RCC 7860 (cell line): Measurements from ENCODE around the gene NEAT1.

Experiments used
- DNase-seq: peaks from one replicate; pipeline ENCODE4 v3.0.0-alpha.2; 2015; ENCODE audit warnings: low spot score
- FAIRE-seq: peaks from 2 replicates; lab custom pipeline; 2012; peaks lifted over from hg19 to GRCh38; lab: Jason Lieb, UNC

Gene NEAT1

DNA sequence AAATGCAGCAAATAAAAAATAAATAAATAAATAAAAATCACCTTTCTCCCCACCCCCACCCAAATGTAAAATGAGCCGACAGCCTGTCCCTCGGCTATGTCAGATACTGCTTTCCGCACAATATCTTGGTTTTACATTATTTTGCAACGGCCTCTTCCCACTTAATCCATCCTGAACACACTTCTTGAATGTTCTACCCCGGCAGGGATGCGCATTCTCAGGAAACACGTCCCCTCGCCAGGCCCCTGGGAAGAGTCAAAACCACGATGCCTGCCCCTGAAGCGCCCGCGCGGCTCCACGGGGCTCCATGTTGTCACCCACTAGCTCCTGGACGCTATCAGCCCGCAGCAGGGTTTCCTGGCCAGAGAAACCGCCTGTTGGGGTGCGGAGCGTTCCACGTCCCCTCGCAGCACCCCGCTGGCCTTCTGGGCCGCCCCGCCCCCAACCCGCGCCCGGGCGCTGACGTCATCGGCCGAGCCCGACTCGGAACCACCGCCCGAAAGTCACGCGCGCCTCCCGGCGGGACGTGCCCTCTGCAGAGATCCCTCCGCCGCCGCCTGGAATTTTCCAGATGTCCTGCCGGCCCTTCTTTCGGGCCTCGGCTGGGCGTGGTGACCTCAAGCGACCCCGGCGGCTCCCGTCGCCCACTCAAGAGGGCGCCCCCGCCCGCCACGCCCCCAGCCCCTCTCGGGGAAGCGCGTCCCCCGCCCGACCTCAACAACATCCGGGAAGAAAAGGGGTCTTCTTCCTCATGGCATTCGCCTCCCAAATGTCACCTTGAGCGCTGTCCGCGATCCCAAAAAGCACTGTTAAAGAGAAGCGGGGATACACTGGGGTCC is 585 bp upstream of the NEAT1 start:
- FAIRE-seq (no peak), DNase-seq (peak; percentile 83)

DNA sequence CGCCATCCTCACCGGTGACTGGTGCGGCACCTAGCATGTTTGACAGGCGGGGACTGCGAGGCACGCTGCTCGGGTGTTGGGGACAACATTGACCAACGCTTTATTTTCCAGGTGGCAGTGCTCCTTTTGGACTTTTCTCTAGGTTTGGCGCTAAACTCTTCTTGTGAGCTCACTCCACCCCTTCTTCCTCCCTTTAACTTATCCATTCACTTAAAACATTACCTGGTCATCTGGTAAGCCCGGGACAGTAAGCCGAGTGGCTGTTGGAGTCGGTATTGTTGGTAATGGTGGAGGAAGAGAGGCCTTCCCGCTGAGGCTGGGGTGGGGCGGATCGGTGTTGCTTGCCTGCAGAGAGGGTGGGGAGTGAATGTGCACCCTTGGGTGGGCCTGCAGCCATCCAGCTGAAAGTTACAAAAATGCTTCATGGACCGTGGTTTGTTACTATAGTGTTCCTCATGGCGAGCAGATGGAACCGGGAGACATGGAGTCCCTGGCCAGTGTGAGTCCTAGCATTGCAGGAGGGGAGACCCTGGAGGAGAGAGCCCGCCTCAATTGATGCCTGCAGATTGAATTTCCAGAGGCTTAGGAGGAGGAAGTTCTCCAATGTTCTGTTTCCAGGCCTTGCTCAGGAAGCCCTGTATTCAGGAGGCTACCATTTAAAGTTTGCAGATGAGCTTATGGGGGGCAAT is 1.1 kb downstream of the NEAT1 start:
- peak; percentile 21 for DNase-seq
- FAIRE-seq: no peak

DNA sequence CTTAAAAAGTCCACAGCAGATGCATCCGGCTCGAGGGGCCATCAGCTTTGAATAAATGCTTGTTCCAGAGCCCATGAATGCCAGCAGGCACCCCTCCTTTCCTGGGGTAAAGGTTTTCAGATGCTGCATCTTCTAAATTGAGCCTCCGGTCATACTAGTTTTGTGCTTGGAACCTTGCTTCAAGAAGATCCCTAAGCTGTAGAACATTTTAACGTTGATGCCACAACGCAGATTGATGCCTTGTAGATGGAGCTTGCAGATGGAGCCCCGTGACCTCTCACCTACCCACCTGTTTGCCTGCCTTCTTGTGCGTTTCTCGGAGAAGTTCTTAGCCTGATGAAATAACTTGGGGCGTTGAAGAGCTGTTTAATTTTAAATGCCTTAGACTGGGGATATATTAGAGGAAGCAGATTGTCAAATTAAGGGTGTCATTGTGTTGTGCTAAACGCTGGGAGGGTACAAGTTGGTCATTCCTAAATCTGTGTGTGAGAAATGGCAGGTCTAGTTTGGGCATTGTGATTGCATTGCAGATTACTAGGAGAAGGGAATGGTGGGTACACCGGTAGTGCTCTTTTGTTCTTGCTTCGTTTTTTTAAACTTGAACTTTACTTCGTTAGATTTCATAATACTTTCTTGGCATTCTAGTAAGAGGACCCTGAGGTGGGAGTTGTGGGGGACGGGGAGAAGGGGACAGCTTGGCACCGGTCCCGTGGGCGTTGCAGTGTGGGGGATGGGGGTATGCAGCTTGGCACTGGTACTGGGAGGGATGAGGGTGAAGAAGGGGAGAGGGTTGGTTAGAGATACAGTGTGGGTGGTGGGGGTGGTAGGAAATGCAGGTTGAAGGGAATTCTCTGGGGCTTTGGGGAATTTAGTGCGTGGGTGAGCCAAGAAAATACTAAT is 1.9 kb downstream of the NEAT1 start:
- no peak for FAIRE-seq
- DNase-seq: peak; percentile 19

DNA sequence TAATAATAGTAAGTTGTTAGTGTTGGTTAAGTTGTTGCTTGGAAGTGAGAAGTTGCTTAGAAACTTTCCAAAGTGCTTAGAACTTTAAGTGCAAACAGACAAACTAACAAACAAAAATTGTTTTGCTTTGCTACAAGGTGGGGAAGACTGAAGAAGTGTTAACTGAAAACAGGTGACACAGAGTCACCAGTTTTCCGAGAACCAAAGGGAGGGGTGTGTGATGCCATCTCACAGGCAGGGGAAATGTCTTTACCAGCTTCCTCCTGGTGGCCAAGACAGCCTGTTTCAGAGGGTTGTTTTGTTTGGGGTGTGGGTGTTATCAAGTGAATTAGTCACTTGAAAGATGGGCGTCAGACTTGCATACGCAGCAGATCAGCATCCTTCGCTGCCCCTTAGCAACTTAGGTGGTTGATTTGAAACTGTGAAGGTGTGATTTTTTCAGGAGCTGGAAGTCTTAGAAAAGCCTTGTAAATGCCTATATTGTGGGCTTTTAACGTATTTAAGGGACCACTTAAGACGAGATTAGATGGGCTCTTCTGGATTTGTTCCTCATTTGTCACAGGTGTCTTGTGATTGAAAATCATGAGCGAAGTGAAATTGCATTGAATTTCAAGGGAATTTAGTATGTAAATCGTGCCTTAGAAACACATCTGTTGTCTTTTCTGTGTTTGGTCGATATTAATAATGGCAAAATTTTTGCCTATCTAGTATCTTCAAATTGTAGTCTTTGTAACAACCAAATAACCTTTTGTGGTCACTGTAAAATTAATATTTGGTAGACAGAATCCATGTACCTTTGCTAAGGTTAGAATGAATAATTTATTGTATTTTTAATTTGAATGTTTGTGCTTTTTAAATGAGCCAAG is 2.7 kb downstream of the NEAT1 start:
- FAIRE-seq: no peak
- DNase-seq: peak; percentile 64

DNA sequence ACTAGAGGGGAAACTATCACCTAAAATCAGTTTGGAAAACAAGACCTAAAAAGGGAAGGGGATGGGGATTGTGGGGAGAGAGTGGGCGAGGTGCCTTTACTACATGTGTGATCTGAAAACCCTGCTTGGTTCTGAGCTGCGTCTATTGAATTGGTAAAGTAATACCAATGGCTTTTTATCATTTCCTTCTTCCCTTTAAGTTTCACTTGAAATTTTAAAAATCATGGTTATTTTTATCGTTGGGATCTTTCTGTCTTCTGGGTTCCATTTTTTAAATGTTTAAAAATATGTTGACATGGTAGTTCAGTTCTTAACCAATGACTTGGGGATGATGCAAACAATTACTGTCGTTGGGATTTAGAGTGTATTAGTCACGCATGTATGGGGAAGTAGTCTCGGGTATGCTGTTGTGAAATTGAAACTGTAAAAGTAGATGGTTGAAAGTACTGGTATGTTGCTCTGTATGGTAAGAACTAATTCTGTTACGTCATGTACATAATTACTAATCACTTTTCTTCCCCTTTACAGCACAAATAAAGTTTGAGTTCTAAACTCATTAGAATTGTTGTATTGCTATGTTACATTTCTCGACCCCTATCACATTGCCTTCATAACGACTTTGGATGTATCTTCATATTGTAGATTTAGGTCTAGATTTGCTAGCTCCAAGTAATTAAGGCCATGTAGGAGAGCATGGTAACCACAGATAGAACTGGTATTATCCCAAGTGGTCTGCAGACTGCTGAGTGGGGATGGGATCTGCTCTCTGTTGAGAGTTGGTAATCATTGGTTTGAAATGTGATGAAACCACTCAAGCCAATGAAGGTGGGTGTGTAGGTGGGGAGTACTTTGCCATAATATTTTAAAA is 3.6 kb downstream of the NEAT1 start:
- DNase-seq: peak; percentile 79
- FAIRE-seq: no peak

DNA sequence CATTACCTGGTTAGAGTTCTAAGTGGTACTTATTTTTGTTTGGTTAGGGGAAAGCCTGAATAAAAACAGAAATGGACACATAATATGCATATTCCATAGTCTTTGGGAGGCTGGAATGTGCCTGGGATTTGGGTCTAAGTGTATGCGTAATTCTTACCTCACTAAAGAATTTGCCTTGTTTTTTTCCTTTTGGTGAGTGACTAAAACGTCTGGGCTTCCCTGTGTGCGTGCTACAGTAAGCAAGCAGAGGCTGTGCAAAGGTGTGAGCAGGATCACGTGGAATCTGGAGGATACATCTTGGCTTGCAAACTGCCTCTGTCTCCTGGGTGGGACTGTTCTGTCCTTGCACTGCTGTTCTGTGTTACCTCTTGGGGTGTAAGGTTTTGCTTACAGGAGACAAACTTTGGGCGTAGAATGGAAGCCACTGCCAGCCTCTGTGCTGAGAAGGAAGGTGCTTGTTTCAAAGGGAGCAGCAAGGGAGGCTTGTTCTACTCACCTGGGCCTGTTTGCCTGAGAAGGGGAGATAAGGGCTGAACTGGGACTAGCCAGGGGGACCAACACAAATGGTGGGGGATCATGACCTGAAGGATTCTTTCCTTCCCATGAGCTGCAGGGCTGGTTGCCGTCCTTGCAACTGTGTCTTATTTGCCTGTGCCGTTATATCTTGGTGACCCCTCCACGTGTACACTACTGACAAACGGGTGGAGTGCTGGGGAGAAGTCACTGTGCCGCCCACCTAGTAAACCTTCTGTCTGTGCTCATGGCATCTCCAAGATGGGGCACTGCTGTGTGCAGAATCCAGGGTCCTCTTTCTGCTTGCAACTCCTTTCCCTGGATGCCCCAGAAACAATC is 4.5 kb downstream of the NEAT1 start:
- FAIRE-seq (no peak), DNase-seq (peak; percentile 42)

DNA sequence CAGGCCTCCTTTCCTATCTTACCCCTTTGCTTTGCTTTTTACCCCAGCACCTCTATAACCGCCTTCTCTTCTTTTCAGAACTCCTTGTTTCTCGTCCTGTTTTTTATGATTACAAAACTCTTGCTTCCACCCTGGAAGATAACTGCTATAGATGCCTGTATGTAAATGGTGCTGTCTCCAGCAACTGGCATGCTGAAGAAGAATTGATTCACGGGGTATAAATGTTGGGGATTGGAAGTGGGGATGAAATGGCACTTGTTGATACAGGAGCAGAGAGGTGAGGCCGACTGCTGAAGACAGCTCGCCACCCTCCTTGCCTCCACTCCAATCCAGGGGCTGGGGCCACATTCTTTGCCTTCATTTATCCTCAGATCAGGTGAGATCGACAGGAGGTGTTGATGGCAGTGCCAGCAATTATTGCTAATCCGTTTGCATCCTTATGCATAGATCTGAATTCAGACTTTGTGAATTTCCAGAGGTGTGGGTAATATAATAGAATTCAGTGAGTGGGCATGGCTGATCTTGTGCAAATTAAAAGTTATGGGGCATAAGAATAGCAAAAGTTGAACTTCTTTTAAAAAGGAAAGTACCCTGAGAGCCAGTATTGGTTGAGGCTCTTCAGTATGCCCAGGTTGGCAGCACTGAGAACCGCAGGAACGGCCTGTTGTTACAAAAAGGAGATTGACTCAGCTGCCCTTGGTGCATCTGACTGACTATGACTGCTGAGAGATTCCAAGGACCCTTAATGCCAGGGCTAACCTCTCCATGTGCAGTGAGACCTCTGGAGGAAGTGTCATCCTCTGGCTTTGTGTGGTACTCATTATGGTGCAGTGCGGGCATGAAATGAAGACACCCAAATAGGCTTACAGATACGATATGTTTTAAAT is 5.3 kb downstream of the NEAT1 start:
- FAIRE-seq (no peak), DNase-seq (peak; percentile 76)

DNA sequence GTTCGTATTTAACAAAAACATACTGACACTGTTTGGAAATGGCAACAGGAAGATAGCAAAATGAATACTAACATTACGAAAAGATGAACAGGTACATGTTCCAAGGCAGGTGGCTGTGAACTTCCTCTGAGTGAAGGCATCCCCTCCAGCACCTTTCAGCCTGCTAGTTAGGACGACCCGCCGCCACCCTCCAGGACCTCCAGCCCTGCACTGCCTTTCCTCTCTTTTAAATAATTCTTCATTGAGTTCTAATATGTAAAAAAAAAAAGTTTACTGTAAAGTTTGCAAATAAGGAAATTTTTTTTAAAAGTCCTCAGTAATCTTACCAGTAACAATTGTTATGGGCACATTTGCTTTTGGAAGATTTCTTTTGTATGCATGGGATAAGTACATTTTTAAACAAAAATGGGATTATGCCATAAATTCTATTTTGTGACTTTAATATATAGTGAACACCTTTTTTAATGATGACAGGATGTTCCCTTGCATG is 6.0 kb downstream of the NEAT1 start:
- FAIRE-seq (no peak), DNase-seq (no peak)

DNA sequence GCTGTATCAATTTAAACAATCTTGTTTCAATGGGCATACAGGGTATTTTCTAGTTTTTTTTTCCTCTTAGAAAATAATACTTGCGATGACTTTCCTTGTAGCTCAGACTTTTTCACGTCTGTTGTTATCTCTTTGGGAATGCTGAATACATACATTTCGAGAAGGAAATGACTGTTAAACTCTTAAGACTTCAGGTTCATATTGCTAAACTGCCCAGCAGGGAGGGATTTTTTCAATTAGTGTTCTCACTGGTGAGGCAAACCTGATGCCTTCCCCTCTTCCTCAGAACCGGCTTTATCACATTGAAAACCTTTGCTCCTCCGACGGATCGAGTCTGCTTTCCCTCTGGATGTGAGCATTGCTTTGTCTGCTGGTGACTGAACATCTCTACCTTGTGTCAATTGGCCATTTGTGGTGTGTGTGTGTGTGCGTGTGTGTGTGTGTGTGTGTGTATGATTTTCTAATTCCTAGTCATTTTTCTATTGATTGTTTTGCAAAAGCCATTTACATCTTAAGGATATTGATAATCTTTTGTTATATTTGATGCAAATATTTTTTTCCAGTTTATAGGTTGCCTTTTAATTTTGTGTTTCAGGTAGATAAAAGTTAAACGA is 6.6 kb downstream of the NEAT1 start:
- DNase-seq (peak; percentile 54), FAIRE-seq (no peak)

DNA sequence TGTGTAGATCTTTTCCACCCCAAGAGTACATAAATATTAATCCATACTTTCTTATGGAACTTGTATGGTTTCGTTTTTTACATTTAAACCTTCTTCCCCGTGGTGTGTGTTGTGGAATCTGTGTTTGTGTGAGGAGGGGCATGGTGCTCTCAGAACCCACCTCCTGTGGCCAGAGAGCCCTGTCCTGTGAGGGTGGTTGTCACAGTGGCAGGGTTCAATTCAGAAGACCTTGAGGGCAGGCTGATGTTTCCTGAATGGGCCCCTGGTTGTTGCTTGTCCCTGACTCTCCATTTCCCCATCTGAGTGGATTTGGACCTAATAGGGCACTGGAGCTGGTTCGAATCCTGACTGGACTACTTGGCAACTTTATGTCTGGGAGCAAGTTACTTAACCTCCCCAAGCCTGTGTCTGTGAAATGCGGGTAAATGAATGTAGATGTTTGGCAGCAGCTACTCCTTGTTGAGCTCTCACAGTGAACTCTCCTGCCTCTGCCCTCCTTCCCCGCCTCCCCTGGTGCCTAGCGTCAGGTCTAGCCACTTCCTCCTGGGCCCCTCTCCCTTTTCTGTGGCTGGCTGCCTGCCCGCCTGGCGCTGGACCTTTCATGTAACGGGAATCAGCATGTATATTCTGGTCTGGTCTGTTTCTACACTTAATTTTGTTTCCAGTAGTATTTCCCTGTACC is 7.3 kb downstream of the NEAT1 start:
- no peak for FAIRE-seq

DNA sequence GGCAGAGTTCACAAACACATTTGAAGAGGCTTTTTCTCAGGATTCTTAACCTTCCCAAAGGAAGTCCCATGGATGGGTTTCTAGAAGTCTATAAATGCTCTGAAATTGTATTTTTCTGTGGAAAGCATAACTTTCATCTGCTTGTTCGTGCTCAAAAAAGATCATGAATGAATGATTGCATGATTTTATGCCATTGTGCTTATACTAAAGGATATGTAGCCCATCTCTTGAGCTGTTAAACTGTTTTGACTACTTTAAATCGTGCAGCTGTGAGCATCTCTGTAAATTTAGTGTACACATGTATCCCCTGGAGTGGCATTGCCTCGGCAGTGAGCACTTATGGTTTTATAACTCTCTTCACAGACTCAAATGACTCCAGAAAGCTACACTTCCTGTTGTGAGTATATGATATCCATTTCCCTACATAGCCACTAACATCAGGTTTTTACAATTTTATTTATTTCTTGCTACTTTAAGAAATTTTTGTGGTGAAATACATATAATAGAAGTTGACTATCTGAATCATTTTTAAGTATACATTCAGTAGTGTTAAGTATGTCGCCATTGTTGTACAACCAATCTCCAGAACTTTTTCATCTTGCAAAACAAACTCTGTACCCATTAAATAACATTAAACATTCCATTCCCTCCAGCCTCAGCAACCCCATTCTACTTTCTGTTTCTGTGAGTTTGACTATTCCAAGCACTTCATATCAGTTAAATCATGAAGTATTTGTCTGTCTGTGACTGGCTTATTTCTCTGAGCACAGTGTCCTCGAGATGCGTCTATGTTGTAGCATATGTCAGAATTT is 8.0 kb downstream of the NEAT1 start:
- FAIRE-seq: no peak

More for the DNA sequence above, 7.3 kb downstream of the NEAT1 start:
- DNase-seq: peak; percentile 69

DNA sequence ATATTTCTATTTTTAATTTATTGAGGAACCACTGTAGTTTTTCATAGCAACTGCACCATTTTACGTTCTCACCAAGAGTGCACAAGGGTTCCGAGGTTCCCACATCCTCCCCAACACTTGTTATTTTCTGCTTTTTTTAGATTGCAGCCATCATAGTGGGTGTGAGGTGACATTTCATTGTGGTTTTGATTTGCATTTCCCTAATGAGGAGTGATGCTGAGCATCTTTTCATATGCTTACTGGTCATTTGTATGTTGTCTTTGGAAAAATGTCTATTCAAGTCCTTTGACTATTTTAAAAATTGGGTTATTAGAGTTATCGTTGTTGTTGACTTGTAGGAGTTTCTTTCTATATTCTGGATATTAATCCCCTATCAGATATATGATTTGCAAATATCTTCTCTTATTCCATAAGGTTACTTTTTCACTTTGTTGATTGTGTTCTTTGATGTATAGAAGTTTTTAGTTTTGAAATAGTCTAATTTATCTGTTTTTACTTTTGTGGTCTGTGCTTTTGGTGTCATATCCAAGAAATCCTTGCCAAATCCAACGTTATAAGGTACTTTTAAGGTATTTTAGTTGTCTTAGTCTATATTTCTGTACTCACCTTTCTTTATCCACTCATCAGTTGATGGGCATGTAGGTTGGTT is 9.0 kb downstream of the NEAT1 start:
- FAIRE-seq (no peak), DNase-seq (peak; percentile 3)

More for the DNA sequence above, 8.0 kb downstream of the NEAT1 start:
- peak; percentile 17 for DNase-seq

DNA sequence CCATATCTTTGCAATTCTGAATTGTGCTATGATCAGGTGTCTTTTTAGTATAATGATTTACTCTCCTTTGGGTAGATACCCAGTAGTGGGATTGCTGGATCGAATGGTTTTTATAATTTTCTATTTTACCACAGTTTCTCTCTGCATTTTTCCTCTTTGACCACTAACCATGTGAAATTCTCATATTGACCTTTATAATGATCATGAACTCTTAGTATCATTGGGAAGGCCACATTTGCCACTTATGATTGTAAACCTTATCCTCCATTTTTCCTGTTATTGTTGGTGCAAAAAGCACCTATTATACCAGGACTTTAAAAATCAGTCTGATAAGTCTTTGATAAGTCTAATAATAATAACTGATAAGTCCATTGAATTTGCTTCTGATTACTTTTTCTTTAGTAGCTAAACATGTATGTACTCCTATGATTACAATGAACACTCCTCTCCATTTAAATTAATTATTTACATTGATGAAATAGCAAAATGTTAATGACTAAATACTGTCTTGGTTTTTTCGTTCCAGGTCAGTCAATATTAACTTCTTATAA is 9.6 kb downstream of the NEAT1 start:
- FAIRE-seq (no peak), DNase-seq (no peak)
